Measurements from ENCODE around the gene TMCC2. TPM values are rescaled to one million over a fixed set of nuclear protein-coding genes. Genes with fewer than 3 reads are reported as not detected.

The TMCC2 gene
- total and polyA plus RNA-seq, 11 donors, result 0.97 to 5.1 (median 2.0) TPM

DNA sequence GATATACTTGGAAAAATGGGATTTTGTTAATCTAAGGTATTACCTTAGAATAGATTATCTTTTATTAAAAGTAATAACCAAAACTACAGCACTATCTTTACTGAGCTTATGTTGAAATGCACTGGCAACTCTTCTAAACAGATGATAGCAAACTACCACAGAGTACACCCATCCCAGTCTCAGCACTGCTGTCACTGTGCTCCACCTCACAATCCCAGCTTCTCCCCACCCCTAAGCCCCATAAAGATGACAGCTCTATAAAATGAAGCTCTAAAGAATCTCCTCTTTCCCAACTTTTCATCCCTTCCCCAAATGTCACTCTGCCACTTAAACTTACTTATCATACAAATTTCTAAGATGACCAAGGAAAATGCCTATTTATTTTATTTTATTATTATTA is 22.7 kb upstream of the TMCC2 start:
- H3K4me1 ChIP-seq, result peaks cover 0 to 23% (median 6%) of the 10 kb centered on the region in 12 donors
- no peaks in the 10 kb centered on the region for H3K27me3 ChIP-seq
- H3K27ac ChIP-seq, result no peak overlapping the region
- H3K9me3 ChIP-seq, result no peaks in the 10 kb centered on the region
- intact Hi-C loops (cut with DNase I), result no loop called here
- no peak overlapping the region for H3K4me3 ChIP-seq
- no peak for ATAC-seq
- DNase-seq, result no peak
- TF ChIP-seq POLR2A (IDR thresholded peaks at IDR 0.05), result no peak
- no peak for TF ChIP-seq CTCF (IDR thresholded peaks at IDR 0.05)
- H3K36me3 ChIP-seq, result no peaks in the 10 kb centered on the region

DNA sequence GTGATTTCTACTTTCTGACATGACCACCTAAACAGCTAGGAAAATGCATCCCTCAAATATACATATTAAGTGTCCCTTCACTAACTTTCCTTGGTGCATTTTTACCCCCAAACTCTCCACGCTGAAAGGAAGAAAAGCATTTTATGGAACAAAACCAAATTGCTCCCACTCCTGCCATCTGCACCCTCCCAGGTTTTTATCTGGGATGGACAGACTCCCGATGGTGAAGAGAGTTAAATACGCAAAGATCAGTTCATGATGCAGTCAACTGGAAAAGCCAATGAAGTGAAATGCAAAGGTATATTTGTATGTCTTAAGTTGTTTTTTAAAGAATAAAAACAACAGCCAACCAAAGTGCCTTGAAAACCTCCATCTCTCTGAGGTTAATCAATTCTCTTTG is 18.9 kb upstream of the TMCC2 start:
- DNase-seq (no peak), ATAC-seq (no peak)
- Histone ChIP-seq H3K27me3 (no peaks in the 10 kb centered on the region), H3K9me3 (no peaks in the 10 kb centered on the region), H3K27ac (no peak overlapping the region), H3K36me3 (no peaks in the 10 kb centered on the region), H3K4me3 (no peak overlapping the region), H3K4me1 (peaks cover 0 to 33% (median 11%) of the 10 kb centered on the region in 12 donors)
- TF ChIP-seq CTCF (IDR thresholded peaks at IDR 0.05), result no peak
- no peak for TF ChIP-seq POLR2A (IDR thresholded peaks at IDR 0.05)
- intact Hi-C loops (cut with DNase I), result no loop called here
- 91 to 97% (median 94%) methylated on average over 3 of the region's 3 CpGs for WGBS, 4 donors

DNA sequence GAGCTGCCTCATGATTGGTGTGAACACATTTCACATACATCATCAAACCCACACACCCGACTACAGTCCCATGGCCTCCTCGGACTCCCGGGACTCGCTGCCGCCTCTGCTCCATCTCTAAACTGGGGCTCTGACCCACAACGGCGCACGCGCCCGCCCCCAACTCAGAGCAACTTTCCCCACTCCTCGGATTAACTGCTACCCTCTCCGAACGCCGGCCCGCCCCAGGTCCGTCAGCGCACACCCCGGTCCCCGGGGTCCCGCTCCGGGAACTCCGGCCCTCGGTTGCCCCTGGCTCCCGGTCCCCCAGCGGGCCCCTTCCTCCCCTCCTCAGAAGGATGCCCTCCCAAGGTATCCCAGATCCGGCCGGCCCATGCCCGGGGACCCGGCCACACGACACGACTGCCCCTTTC is 17.0 kb upstream of the TMCC2 start:
- peak overlapping the region; percentile 67 to 99 (median 90) for H3K4me3 ChIP-seq
- WGBS, 4 donors, result 0 to 1% (median 1%) methylated on average over 23 to 31 of the region's 31 CpGs
- ATAC-seq, result peak in 3 of 4 donors; percentile 21 to 28 (median 27)

More for the DNA sequence above, 17.0 kb upstream of the TMCC2 start:
- intact Hi-C loops (cut with DNase I), result loop anchor here in 1 of 10 donors (2.0 kb wide), 1 partner anchor 88 kb away; no protein-coding TSS in a partner anchor
- H3K4me1 ChIP-seq, result peaks cover 0 to 37% (median 11%) of the 10 kb centered on the region in 12 donors
- TF ChIP-seq CTCF (IDR thresholded peaks at IDR 0.05), result no peak
- no peaks in the 10 kb centered on the region for H3K27me3 ChIP-seq
- no peaks in the 10 kb centered on the region for H3K36me3 ChIP-seq
- H3K9me3 ChIP-seq, result no peaks in the 10 kb centered on the region
- peak in 2 of 5 donors; percentile 32 to 43 for DNase-seq
- peak overlapping the region; percentile 60 to 97 (median 90) for H3K27ac ChIP-seq

Data from heart left ventricle (tissue), 16 donors.